Right lobe of liver (tissue), 4 donors: ENCODE results near the gene FGA.

ENCODE experiments used
- CTCF ChIP-seq, 4 donors: fragments of 200-600 bp in 3 of 4; fragments of 450-650 bp in 1 of 4; IDR thresholded peaks; one replicate each; pipeline versions ENCODE4 v1.5.1 to v1.8.0; 2016 to 2022; ENCODE audit warnings: antibody characterized with exemption in 4 of 4, mild to moderate bottlenecking in 2 of 4
- POLR2A ChIP-seq: fragments of 450-650 bp; IDR thresholded peaks from one replicate; pipeline ENCODE4 v1.6.1; 2017; ENCODE audit warnings: antibody characterized with exemption, mild to moderate bottlenecking
- donor health status: DM: no; HTN: no; CAD: no.
- donor health status: DM: no; HTN: no; CAD: no.
- donor health status: DM: no; HTN: yes; CAD: no.

- TF ChIP-seq CTCF (IDR thresholded peaks at IDR 0.05) (no peak), POLR2A (no peak)
Observed at GRCh38 chr4:154623995-154624394, 33.5 kb upstream of the FGA start.
